NCI-H524 treated with DMSO at 0.1 percent for 48 hours (cell line): ENCODE results near the gene EIF2AK3.
"Not testable (repeated sequence)": the region's sequence is repeated elsewhere in the genome, so short reads cannot be mapped to it uniquely, and the experiment has no call there.

Experiments used
- DNase-seq: peaks from one replicate; lab custom pipeline; 2025; lab: John Stamatoyannopoulos, UW

The EIF2AK3 gene

DNA sequence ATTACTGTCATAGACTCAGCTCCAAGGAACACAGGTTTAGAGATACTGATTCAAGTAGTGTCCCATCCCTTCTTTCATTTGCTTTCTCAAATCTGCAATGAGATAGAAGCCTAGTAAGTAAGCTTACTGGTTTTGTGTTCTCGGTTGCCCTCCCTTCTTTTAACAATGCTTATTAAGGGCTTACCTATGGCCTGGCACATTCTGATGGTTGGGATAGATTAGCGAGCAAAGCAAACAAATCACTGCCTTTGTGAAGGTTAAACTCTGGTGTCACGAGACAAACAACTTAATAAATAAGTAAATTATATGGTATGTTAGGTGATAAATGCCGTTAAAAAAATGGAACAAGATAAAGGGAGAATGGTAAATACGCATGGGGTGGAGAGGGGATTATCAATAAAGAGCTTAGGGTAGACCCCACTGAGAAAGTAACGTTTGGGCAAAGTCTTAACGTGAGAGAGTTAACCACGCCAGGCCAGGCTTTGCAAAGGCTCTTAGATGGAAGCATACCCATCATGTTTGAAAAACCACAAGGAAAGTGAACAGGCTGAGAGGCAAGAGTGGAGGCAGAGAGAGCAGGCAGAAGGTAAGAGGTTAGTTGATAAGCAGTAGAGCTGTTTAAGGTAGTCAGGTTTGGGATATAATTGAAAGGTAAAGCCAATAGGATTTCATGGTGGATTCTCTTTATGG is 31.0 kb downstream of the EIF2AK3 start:
- no peak for DNase-seq

DNA sequence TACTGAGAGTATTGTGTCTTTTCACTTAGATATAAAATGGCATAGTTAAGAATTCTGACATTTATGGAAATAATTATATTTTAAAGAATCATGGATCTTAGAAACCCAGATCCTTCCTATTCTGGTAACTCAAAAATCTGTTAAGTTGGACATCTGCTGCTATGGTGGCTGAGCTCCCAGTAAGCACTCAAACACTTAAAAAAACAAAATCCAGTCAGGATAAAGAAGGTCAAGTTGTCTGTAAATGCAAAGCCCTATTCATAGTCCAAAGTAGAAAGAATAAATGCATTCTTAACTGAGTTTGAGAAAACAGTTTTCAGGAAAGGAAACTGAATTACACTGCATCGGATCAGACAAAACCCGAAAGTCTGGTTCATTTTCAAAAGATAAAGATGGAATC is 35.6 kb downstream of the EIF2AK3 start:
- DNase-seq = peak; percentile 15

DNA sequence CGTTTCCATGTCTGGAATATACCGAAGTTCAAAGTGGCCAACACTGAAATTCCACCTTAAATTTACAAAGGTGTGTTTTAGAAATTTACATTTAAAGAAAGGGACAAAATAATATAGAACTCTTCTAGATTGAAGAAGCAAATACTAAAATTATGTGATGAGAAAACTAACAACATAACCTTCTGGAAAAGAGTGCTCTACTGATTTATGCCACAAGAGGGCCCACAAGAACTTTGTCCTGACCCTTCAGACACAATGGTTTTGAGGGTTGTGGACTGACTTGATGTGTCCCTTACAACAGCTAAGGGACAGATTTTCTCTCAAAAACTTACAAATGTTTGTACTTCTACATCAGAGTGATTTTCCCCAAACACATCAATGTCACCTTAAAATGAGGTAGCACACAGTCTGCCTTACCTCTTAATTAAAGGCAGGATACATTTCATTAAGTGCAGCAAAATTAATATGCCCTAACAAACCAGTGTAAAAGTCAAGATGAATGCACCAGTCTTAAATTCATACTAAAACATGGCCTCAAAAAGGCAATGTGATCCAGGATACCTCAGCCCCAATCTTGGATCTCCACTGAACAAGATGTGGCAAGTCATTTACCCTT is 36.2 kb downstream of the EIF2AK3 start:
- no peak for DNase-seq

GRCh38 chr2:88585969-88586368 is 41.3 kb downstream of the EIF2AK3 start:
- no peak for DNase-seq

- no peak for DNase-seq
Measured at GRCh38 chr2:88582030-88582429, 45.2 kb downstream of the EIF2AK3 start.

- DNase-seq = no peak
Measured at GRCh38 chr2:88580088-88580487, 47.2 kb downstream of the EIF2AK3 start.

GRCh38 chr2:88575630-88576029 is 51.6 kb downstream of the EIF2AK3 start:
- no peak for DNase-seq

DNA sequence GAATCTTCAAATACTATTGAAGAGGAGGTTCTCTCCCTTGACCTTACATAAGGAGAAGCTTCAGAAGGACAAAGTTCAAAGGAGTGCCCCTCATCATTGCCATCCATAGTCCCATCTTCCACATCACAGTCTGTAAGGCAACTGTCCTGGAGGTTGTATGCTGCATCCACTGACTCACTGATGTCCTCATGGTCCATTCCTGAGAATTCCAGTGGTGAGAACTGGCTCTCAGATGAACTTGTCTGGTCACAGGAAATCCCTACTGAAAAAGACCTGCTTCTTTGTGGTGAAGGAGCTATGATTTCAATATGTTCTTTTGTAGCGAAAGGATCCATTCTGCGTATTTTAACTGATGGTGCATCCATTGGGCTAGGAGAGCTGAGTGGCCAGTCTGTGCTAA is 52.2 kb downstream of the EIF2AK3 start:
- DNase-seq = no peak

- DNase-seq = no peak
Measured at GRCh38 chr2:88574445-88574844, 52.8 kb downstream of the EIF2AK3 start.

DNA sequence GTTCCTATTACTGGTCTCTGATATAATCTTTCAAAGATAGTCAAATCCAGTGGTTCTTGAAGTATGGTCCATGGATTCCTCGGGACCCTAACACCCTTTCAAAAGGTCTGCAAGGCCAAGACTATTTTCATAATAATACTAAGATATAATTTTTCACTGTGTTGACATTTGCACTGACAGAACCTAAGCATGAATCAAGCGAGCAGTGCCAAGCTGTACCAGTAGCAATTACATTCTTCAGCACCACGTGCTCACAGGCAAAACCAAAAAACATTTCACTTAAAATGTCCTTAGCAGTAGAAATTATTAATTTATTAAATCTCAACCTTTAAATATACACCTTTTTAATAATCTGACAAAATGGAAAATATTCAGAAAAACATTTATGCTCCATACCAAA is 59.1 kb downstream of the EIF2AK3 start:
- no peak for DNase-seq

- no peak for DNase-seq
Measured at GRCh38 chr2:88564402-88564801, 62.9 kb downstream of the EIF2AK3 start.

- no peak for DNase-seq
Measured at GRCh38 chr2:88563129-88563528, 64.1 kb downstream of the EIF2AK3 start.

GRCh38 chr2:88561646-88562388 is 65.4 kb downstream of the EIF2AK3 start:
- DNase-seq = no peak

- DNase-seq = no peak
Measured at GRCh38 chr2:88560619-88561307, 66.5 kb downstream of the EIF2AK3 start.

GRCh38 chr2:88557290-88557689 is 70.0 kb downstream of the EIF2AK3 start:
- DNase-seq = no peak

- no peak for DNase-seq
Measured at GRCh38 chr2:88556026-88556425, 71.2 kb downstream of the EIF2AK3 start.

- DNase-seq = no peak
Measured at GRCh38 chr2:88554189-88554588, 73.1 kb downstream of the EIF2AK3 start.

DNA sequence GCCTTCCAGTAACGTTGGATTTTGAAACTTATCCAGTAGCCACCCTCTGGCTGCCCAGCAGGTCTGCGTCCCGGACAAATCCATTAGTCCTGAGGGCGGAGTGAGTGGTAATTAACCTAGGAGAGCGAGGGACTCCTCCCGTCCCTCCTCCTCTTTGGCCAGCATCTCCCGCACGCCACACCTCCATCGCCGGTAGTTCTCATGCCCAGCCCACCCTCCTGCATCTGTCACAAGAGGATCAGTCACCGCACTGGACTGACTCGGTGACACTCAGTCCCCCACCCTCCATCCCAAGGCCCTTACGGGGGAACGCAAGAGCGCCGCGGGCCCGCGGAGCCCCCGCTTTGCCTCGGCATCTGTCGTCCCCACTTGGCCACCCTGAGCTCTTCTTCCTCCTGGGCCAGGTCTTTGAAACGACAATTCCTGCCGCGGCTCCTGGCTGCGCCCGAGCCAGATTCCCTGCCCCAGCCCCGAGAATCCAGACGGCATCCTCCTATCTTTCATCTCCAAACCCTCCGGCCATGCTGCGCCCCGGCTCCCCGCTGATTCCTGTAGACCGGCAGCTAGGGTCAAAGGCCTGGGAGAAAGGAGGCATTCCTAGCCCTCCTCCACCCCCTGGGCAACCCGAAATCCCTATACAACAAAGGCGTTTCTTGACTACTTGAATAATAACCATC is 77.5 kb downstream of the EIF2AK3 start:
- DNase-seq = no peak

- DNase-seq = not testable (repeated sequence)
Measured at GRCh38 chr2:88546291-88546690, 81.0 kb downstream of the EIF2AK3 start.

GRCh38 chr2:88545118-88545517 is 82.1 kb downstream of the EIF2AK3 start:
- no peak for DNase-seq

GRCh38 chr2:88543541-88544057 is 83.7 kb downstream of the EIF2AK3 start:
- no peak for DNase-seq

DNA sequence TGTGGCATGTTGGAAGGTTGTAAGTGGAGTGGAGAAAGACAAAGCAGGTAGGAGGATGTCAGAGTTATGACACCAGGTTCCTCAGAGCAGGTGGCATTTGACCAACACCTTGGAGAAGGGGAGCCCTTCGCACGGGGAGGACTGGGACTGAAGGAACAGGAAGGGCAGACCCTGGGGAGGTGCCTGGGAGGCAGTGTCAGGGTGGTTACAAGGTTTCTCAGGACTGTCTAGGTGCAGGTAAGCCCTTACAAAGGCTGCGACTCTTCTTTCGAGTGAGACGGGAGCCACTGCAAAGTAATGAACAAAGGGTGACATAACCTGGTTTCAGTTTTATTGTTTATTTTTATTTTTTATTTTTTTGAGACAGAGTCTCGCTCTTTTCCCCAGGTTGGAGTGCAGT is 84.6 kb downstream of the EIF2AK3 start:
- no peak for DNase-seq
